ENCODE results near the gene PCDHGB6. TPM values are rescaled to one million over a fixed set of nuclear protein-coding genes. Genes with fewer than 3 reads are reported as not detected.
"Not testable (repeated sequence)": the region's sequence is repeated elsewhere in the genome, so short reads cannot be mapped to it uniquely, and the experiment has no call there.

PCDHGB6 gene
- total RNA-seq, 1 experiment from 2014 or later = 0.84 TPM

GRCh38 chr5:141388661-141389060, 19.2 kb upstream of the PCDHGB6 start:
- DNase-seq (ENCODE audit: low read depth) = no peak

- no peak for DNase-seq (ENCODE audit: low read depth)
Measured at GRCh38 chr5:141389153-141390042, 18.4 kb upstream of the PCDHGB6 start.

GRCh38 chr5:141392429-141393198, 15.2 kb upstream of the PCDHGB6 start, which contains the start of gene PCDHGA8:
Gene PCDHGA8 (plus strand): TSS chr5:141392633. CDS start chr5:141392814, 181 bp downstream.
- no peak for DNase-seq (ENCODE audit: low read depth)

- no peak for DNase-seq (ENCODE audit: low read depth)
Measured at GRCh38 chr5:141393267-141393666, 14.6 kb upstream of the PCDHGB6 start.

GRCh38 chr5:141394401-141395187, 13.2 kb upstream of the PCDHGB6 start:
- DNase-seq (ENCODE audit: low read depth) = not testable (repeated sequence)

- DNase-seq (ENCODE audit: low read depth) = peak; percentile 62
Measured at GRCh38 chr5:141397756-141398551, 9.9 kb upstream of the PCDHGB6 start, which contains the start of gene PCDHGB5. Gene PCDHGB5 (plus strand): TSS chr5:141397947. CDS start chr5:141398128, 181 bp downstream.

- DNase-seq (ENCODE audit: low read depth) = no peak
Measured at GRCh38 chr5:141398608-141399007, 9.2 kb upstream of the PCDHGB6 start.

- DNase-seq (ENCODE audit: low read depth) = no peak
Measured at GRCh38 chr5:141399555-141400258, 8.1 kb upstream of the PCDHGB6 start.

GRCh38 chr5:141402553-141403243, 5.1 kb upstream of the PCDHGB6 start, which contains the start of gene PCDHGA9:
Gene PCDHGA9 (plus strand): TSS chr5:141402778. CDS start chr5:141402953, 175 bp downstream.
- no peak for DNase-seq (ENCODE audit: low read depth)

- DNase-seq (ENCODE audit: low read depth) = no peak
Measured at GRCh38 chr5:141403387-141403786, 4.4 kb upstream of the PCDHGB6 start.

GRCh38 chr5:141409598-141410306, 1.9 kb downstream of the PCDHGB6 start:
- no peak for DNase-seq (ENCODE audit: low read depth)

- DNase-seq (ENCODE audit: low read depth) = no peak
Measured at GRCh38 chr5:141411575-141411974, 3.8 kb downstream of the PCDHGB6 start.

- DNase-seq (ENCODE audit: low read depth) = peak; percentile 25
Measured at GRCh38 chr5:141412854-141413539, 5.2 kb downstream of the PCDHGB6 start, which contains the start of gene PCDHGA10. Gene PCDHGA10 (plus strand): TSS chr5:141412987. CDS start chr5:141413176, 189 bp downstream.

GRCh38 chr5:141413540-141414069, 5.8 kb downstream of the PCDHGB6 start:
- no peak for DNase-seq (ENCODE audit: low read depth)

- DNase-seq (ENCODE audit: low read depth) = not testable (repeated sequence)
Measured at GRCh38 chr5:141414548-141415274, 6.9 kb downstream of the PCDHGB6 start.

- not testable (repeated sequence) for DNase-seq (ENCODE audit: low read depth)
Measured at GRCh38 chr5:141415275-141415618, 7.4 kb downstream of the PCDHGB6 start.

Measured in RPMI7951 (cell line).